Caco-2 (cell line): ENCODE data around the gene DLK1. TPM values are rescaled to one million over a fixed set of nuclear protein-coding genes. Genes with fewer than 3 reads are reported as not detected.

ENCODE experiments used
- BruUV-seq: library from RNA; stranded (reverse); fragments of 400-500 nt; replicated peaks from 2 replicates; lab custom pipeline; 2021; lab: Mats Ljungman, UMichigan
- CTCF ChIA-PET: fragments of 300-600 bp; sonication (Branson Sonifier 250); formaldehyde crosslinking; loops from one replicate; lab custom pipeline; 2022; ENCODE audit warnings: antibody characterized with exemption; lab: Charles Lee
- POLR2A ChIA-PET: fragments of 300-600 bp; sonication (Branson Sonifier 250); formaldehyde crosslinking; loops from one replicate; lab custom pipeline; 2022; ENCODE audit warnings: antibody characterized with exemption; lab: Charles Lee
- DNase-seq, 2 experiments: peaks; one replicate each; pipeline versions ENCODE4 v3.0.0 to v3.0.0-alpha.2; 2020 to 2022
- H3K27me3 ChIP-seq: replicated peaks from 2 replicates; pipeline ENCODE4 v1.6.0; 2011; ENCODE audit warnings: low read length; ENCODE audit not compliant: control insufficient read depth, insufficient read depth
- H3K36me3 ChIP-seq: 2 replicates; pipeline ENCODE4 v1.5.1; 2011; ENCODE audit warnings: low read length; ENCODE audit not compliant: control insufficient read depth, insufficient read depth
- H3K4me1 ChIP-seq: fragments of 250-450 bp; sonication (Bioruptor Pico); 2 replicates; pipeline ENCODE4 v1.5.1; 2020; ENCODE audit warnings: mild to moderate bottlenecking
- H3K4me3 ChIP-seq: 2 replicates; pipeline ENCODE4 v1.5.1; 2011; ENCODE audit warnings: low read depth, mild to moderate bottlenecking, control low read depth, low read length
- H3K9me3 ChIP-seq: fragments of 250-450 bp; sonication (Bioruptor Pico); 2 replicates; pipeline ENCODE4 v1.5.1; 2020; ENCODE audit warnings: mild to moderate bottlenecking, moderate library complexity
- H3K27ac Mint-ChIP-seq: one replicate; pipeline ENCODE4 v1.8.0; 2022; ENCODE audit warnings: mixed read lengths; ENCODE audit not compliant: unreplicated experiment
- H3K27me3 Mint-ChIP-seq: one replicate; pipeline ENCODE4 v1.8.0; 2022; ENCODE audit warnings: mixed read lengths; ENCODE audit not compliant: insufficient read depth, unreplicated experiment
- H3K36me3 Mint-ChIP-seq: one replicate; pipeline ENCODE4 v1.8.0; 2022; ENCODE audit warnings: mild to moderate bottlenecking, mixed read lengths; ENCODE audit not compliant: insufficient read depth, unreplicated experiment
- H3K4me1 Mint-ChIP-seq: one replicate; pipeline ENCODE4 v1.8.0; 2022; ENCODE audit warnings: low read depth, mixed read lengths; ENCODE audit not compliant: unreplicated experiment
- H3K4me3 Mint-ChIP-seq: one replicate; pipeline ENCODE4 v1.8.0; 2022; ENCODE audit warnings: mild to moderate bottlenecking, moderate library complexity, mixed read lengths; ENCODE audit not compliant: unreplicated experiment
- H3K9me3 Mint-ChIP-seq: one replicate; pipeline ENCODE4 v1.8.0; 2022; ENCODE audit warnings: mixed read lengths; ENCODE audit not compliant: unreplicated experiment
- CTCF ChIP-seq, 2 experiments: fragments of 200-600 bp in 1 of 2; IDR thresholded peaks; 1 replicate in 1 of 2; 2 replicates in 1 of 2; pipeline versions ENCODE4 v1.5.1 to v1.8.0; 2011 to 2022; ENCODE audit warnings: antibody characterized with exemption in 1 of 2, control low read depth in 1 of 2, inconsistent platforms in 1 of 2, low read depth in 1 of 2, low read length in 1 of 2, mild to moderate bottlenecking in 1 of 2, moderate library complexity in 1 of 2; ENCODE audit not compliant: insufficient read depth in 1 of 2, severe bottlenecking in 1 of 2, unreplicated experiment in 1 of 2
- intact Hi-C: fragments of 100-400 bp; cut with micrococcal nuclease; formaldehyde crosslinking; loops from one replicate; pipeline ENCODE4 v1.10.0; 2022; ENCODE audit not compliant: unreplicated experiment
- total RNA-seq: library from RNA; stranded (reverse); gene quantifications from 2 replicates; pipeline ENCODE4 v1.2.3, GENCODE V29; 2022

Gene DLK1
- total RNA-seq, 1 experiment from 2014 or later, result not detected

- no peak overlapping the region for H3K4me3 Mint-ChIP-seq
- no peaks in the 10 kb centered on the region for H3K36me3 Mint-ChIP-seq
- CTCF ChIA-PET, result no interaction called here
- H3K4me1 Mint-ChIP-seq, result no peaks in the 10 kb centered on the region
- DNase-seq, result no peak
- POLR2A ChIA-PET, result no interaction called here
- H3K36me3 ChIP-seq, result no peaks in the 10 kb centered on the region; the same call in 1 of the 2 replicates
- no peaks in the 10 kb centered on the region for H3K9me3 ChIP-seq
- H3K27ac Mint-ChIP-seq, result no peak overlapping the region
- no peaks in the 10 kb centered on the region for H3K9me3 Mint-ChIP-seq
- no peak for TF ChIP-seq CTCF (IDR thresholded peaks at IDR 0.05; ENCODE audit: insufficient read depth in 1 of 2, low read depth in 1 of 2, low read length in 1 of 2, severe bottlenecking in 1 of 2, unreplicated experiment in 1 of 2)
- BruUV-seq, result no TSS peak
- no peaks in the 10 kb centered on the region; the same call in 1 of the 2 replicates for H3K27me3 ChIP-seq
- H3K4me1 ChIP-seq, result no peaks in the 10 kb centered on the region
- no peak overlapping the region for H3K4me3 ChIP-seq
- intact Hi-C loops, result no loop called here
- peaks cover 2% of the 10 kb centered on the region for H3K27me3 Mint-ChIP-seq
These were observed 25.4 kb upstream of the DLK1 start for GRCh38 chr14:100701314-100701713.

GRCh38 chr14:100702590-100702989 lies 24.1 kb upstream of the DLK1 start:
- Histone ChIP-seq H3K4me3 (no peak overlapping the region), H3K27me3 (no peaks in the 10 kb centered on the region; the same call in 1 of the 2 replicates), H3K36me3 (no peaks in the 10 kb centered on the region; the same call in 1 of the 2 replicates), H3K4me1 (no peaks in the 10 kb centered on the region), H3K9me3 (no peaks in the 10 kb centered on the region)
- Mint-ChIP-seq H3K36me3 (no peaks in the 10 kb centered on the region), H3K27ac (no peak overlapping the region), H3K9me3 (peaks cover 11% of the 10 kb centered on the region), H3K4me3 (no peak overlapping the region), H3K4me1 (no peaks in the 10 kb centered on the region), H3K27me3 (peaks cover 7% of the 10 kb centered on the region)
- ChIA-PET POLR2A (no interaction called here), CTCF (no interaction called here)
- no peak for TF ChIP-seq CTCF (IDR thresholded peaks at IDR 0.05; ENCODE audit: insufficient read depth in 1 of 2, low read depth in 1 of 2, low read length in 1 of 2, severe bottlenecking in 1 of 2, unreplicated experiment in 1 of 2)
- no TSS peak for BruUV-seq
- DNase-seq, result no peak
- intact Hi-C loops, result no loop called here

GRCh38 chr14:100703386-100704220 lies 23.1 kb upstream of the DLK1 start:
- CTCF ChIA-PET, result no interaction called here
- peak in 1 of 2 experiments; percentile 16 for DNase-seq
- intact Hi-C loops, result no loop called here
- Mint-ChIP-seq H3K27me3 (peaks cover 7% of the 10 kb centered on the region), H3K9me3 (peaks cover 11% of the 10 kb centered on the region), H3K4me3 (no peak overlapping the region), H3K4me1 (no peaks in the 10 kb centered on the region), H3K27ac (no peak overlapping the region), H3K36me3 (no peaks in the 10 kb centered on the region)
- H3K4me1 ChIP-seq, result no peaks in the 10 kb centered on the region
- no peak for TF ChIP-seq CTCF (IDR thresholded peaks at IDR 0.05; ENCODE audit: insufficient read depth in 1 of 2, low read depth in 1 of 2, low read length in 1 of 2, severe bottlenecking in 1 of 2, unreplicated experiment in 1 of 2)
- no peaks in the 10 kb centered on the region; the same call in 1 of the 2 replicates for H3K36me3 ChIP-seq
- POLR2A ChIA-PET, result no interaction called here
- no peak overlapping the region for H3K4me3 ChIP-seq
- no peaks in the 10 kb centered on the region; the same call in 1 of the 2 replicates for H3K27me3 ChIP-seq
- no peaks in the 10 kb centered on the region for H3K9me3 ChIP-seq
- BruUV-seq, result no TSS peak
